ENCODE measurements around the gene MT2A. TPM values are rescaled to one million over a fixed set of nuclear protein-coding genes. Genes with fewer than 3 reads are reported as not detected.

Gene MT2A
- total and polyA plus RNA-seq, 2 of the 13 experiments (the other 11 are each of a cell fraction or from before 2014, with no cell fraction given), result 135 to 371 TPM

DNA sequence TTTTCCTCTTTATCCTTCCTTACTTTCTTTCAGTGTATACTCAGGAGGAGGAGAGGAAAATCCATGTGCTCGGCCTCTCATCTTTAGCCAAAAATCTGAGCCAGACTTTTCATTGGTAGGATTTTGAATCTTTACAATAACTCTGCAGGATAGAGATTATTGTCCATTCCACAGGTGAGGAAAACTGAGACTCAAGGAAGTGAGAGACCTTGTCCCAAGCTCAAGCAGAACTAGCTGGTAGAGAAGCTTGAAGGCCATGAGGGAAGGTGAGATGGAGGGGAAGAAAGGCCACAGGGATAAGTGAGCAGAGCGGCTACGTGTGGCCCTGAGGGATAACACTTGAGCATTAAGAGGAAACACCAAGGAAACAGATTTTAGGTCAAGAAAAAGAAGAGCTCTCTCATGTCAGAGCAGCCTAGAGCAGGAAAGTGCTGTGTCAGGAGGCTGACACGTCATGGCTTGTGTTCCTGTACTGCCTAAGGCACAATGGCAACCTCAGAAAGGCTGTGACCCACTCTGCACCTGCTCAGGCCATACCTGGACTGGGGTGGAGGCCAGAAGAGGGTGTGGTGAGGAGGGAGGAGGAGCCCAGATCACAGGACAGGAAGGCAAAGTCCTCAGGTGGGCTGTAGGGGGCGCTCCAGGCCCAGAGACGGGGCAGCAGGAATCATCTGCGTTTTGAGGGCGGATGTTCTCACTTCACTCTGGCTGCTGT, 31.6 kb upstream of the MT2A start:
- in situ Hi-C loops (cut with HindIII; ENCODE audit: extremely low pct_ligation_motif_present, low pct_unique_long_range_greater_than_20kb) (loop anchor here (5.0 kb wide), 1 partner anchor 126 kb away; no protein-coding TSS in a partner anchor), intact Hi-C loops (cut with micrococcal nuclease; ENCODE audit: unreplicated experiment) (loop anchor here (1.0 to 5.0 kb wide), 4 partner anchors 24 to 273 kb away; no protein-coding TSS in a partner anchor)
- WGBS (ENCODE audit: low lambda C conversion rate), result 10% methylated on average over 8 of the region's 8 CpGs
- H3K27me3 ChIP-seq (ENCODE audit: control insufficient read depth in 1 of 2, insufficient read depth in 2 of 2, low read length in 2 of 2), result peaks cover 0 to 3% of the 10 kb centered on the region in 2 experiments; a peak in 2 of 5 replicates
- H3K36me3 ChIP-seq (replicated peaks in 1 of 2; ENCODE audit: control insufficient read depth in 1 of 2, insufficient read depth in 2 of 2, low read length in 2 of 2), result no peaks in the 10 kb centered on the region
- ChIA-PET POLR2A (no interaction called here), CTCF (ENCODE audit: low intra/inter-chr PET ratio, low total read pairs) (interaction anchor here (0.6 to 2.2 kb wide), 3 partner anchors 23 to 125 kb away, joined by 3 to 20 read pairs (median 15); no protein-coding TSS in a partner anchor)
- no peak overlapping the region for H3K27ac ChIP-seq (ENCODE audit: extremely low read length, insufficient read depth, low read length)
- H2AFZ ChIP-seq (ENCODE audit: low read length), result no peak overlapping the region
- BruUV-seq (replicated peaks), result no TSS peak
- peaks cover 4% of the 10 kb centered on the region; the same call in 1 of the 2 replicates for H3K9me3 ChIP-seq (ENCODE audit: low read length)
- DNase-seq (ENCODE audit: low spot score) (peak; percentile 69), FAIRE-seq (peak; percentile 54), ATAC-seq (peak; percentile 100)
- no peaks in the 10 kb centered on the region for H4K20me1 ChIP-seq (ENCODE audit: insufficient read depth, low read length)
- no peak overlapping the region for H3K4me3 ChIP-seq (replicated peaks in 1 of 3; ENCODE audit: insufficient read depth in 1 of 3, low read depth in 2 of 3, low read length in 3 of 3)
- H3K9ac ChIP-seq (ENCODE audit: insufficient read depth, low read depth, low read length), result no peak overlapping the region
- no peaks in the 10 kb centered on the region for H3K4me1 ChIP-seq (ENCODE audit: insufficient read depth, low read length)
- H3K4me2 ChIP-seq (ENCODE audit: low read depth, low read length), result no peak overlapping the region
- no peaks in the 10 kb centered on the region for H3K79me2 ChIP-seq (ENCODE audit: insufficient read depth, low read length)
- TF ChIP-seq CENPBD1 (CRISPR knock-in tag; IDR thresholded peaks at IDR 0.05; ENCODE audit: borderline replicate concordance, low read depth), result no peak
- TF ChIP-seq STAG1 (CRISPR knock-in tag; IDR thresholded peaks at IDR 0.05), result peak; percentile 95
- peak; percentile 32; the same call in 1 of the 2 replicates for TF ChIP-seq FOXA3 (CRISPR knock-in tag; IDR thresholded peaks at IDR 0.05)
- TF ChIP-seq ZNF781 (CRISPR knock-in tag; IDR thresholded peaks at IDR 0.05; ENCODE audit: borderline replicate concordance, not compliant biosample characterization), result peak; percentile 78
- TF ChIP-seq POLR2AphosphoS5 (IDR thresholded peaks at IDR 0.05; ENCODE audit: low read depth, low read length), result no peak
- 0 out of 2 replicates have a peak, but pooled peaks have one; percentile 54 for TF ChIP-seq IRF2 (CRISPR knock-in tag; IDR thresholded peaks at IDR 0.05)
- TF ChIP-seq, protein P1, sequence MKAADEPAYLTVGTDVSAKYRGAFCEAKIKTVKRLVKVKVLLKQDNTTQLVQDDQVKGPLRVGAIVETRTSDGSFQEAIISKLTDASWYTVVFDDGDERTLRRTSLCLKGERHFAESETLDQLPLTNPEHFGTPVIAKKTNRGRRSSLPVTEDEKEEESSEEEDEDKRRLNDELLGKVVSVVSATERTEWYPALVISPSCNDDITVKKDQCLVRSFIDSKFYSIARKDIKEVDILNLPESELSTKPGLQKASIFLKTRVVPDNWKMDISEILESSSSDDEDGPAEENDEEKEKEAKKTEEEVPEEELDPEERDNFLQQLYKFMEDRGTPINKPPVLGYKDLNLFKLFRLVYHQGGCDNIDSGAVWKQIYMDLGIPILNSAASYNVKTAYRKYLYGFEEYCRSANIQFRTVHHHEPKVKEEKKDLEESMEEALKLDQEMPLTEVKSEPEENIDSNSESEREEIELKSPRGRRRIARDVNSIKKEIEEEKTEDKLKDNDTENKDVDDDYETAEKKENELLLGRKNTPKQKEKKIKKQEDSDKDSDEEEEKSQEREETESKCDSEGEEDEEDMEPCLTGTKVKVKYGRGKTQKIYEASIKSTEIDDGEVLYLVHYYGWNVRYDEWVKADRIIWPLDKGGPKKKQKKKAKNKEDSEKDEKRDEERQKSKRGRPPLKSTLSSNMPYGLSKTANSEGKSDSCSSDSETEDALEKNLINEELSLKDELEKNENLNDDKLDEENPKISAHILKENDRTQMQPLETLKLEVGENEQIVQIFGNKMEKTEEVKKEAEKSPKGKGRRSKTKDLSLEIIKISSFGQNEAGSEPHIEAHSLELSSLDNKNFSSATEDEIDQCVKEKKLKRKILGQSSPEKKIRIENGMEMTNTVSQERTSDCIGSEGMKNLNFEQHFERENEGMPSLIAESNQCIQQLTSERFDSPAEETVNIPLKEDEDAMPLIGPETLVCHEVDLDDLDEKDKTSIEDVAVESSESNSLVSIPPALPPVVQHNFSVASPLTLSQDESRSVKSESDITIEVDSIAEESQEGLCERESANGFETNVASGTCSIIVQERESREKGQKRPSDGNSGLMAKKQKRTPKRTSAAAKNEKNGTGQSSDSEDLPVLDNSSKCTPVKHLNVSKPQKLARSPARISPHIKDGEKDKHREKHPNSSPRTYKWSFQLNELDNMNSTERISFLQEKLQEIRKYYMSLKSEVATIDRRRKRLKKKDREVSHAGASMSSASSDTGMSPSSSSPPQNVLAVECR (CRISPR knock-in tag; IDR thresholded peaks at IDR 0.05; ENCODE audit: borderline replicate concordance), result no peak
- TF ChIP-seq PITX1 (CRISPR knock-in tag; IDR thresholded peaks at IDR 0.05), result peak; percentile 55; the same call in 1 of the 2 replicates
- no peak for TF ChIP-seq ZIK1 (CRISPR knock-in tag; IDR thresholded peaks at IDR 0.05; ENCODE audit: borderline replicate concordance, low read depth)
- TF ChIP-seq TFE3 (CRISPR knock-in tag; IDR thresholded peaks at IDR 0.05), result 0 out of 2 replicates have a peak, but pooled peaks have one; percentile 56
- TF ChIP-seq SMC3 (IDR thresholded peaks at IDR 0.05; ENCODE audit: low read length), result peak; percentile 80
- TF ChIP-seq CHD4 (IDR thresholded peaks at IDR 0.05; ENCODE audit: borderline replicate concordance, low read length), result no peak
- TF ChIP-seq HCFC1 (IDR thresholded peaks at IDR 0.05; ENCODE audit: low read depth, low read length), result no peak
- TF ChIP-seq SMYD3 (CRISPR knock-in tag; IDR thresholded peaks at IDR 0.05), result no peak
- TF ChIP-seq, protein P2, sequence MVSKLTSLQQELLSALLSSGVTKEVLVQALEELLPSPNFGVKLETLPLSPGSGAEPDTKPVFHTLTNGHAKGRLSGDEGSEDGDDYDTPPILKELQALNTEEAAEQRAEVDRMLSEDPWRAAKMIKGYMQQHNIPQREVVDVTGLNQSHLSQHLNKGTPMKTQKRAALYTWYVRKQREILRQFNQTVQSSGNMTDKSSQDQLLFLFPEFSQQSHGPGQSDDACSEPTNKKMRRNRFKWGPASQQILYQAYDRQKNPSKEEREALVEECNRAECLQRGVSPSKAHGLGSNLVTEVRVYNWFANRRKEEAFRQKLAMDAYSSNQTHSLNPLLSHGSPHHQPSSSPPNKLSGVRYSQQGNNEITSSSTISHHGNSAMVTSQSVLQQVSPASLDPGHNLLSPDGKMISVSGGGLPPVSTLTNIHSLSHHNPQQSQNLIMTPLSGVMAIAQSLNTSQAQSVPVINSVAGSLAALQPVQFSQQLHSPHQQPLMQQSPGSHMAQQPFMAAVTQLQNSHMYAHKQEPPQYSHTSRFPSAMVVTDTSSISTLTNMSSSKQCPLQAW (CRISPR knock-in tag; IDR thresholded peaks at IDR 0.05), result peak; percentile 74
- TF ChIP-seq ZFX (CRISPR knock-in tag; IDR thresholded peaks at IDR 0.05; ENCODE audit: low read depth), result peak; percentile 41; the same call in 1 of the 2 replicates
